Duodenal mucosa (tissue), 2 donors: ENCODE measurements around the gene GPR62.

Source experiments
- H3K27ac ChIP-seq: one replicate; pipeline ENCODE4 v1.7.0; 2013; ENCODE audit warnings: low read depth, low read length
- H3K27me3 ChIP-seq, 2 donors: one replicate each; pipeline ENCODE4 v1.7.0; 2013; ENCODE audit warnings: low read length in 2 of 2, control low read depth in 1 of 2; ENCODE audit not compliant: insufficient read depth in 2 of 2, control insufficient read depth in 1 of 2
- H3K36me3 ChIP-seq, 2 donors: one replicate each; pipeline ENCODE4 v1.7.0; 2013; ENCODE audit warnings: low read length in 2 of 2, control low read depth in 1 of 2; ENCODE audit not compliant: insufficient read depth in 2 of 2, control insufficient read depth in 1 of 2
- H3K4me1 ChIP-seq, 2 donors: one replicate each; pipeline ENCODE4 v1.7.0; 2013; ENCODE audit warnings: low read length in 2 of 2, control low read depth in 1 of 2; ENCODE audit not compliant: insufficient read depth in 2 of 2, control insufficient read depth in 1 of 2
- H3K4me3 ChIP-seq, 2 donors: one replicate each; pipeline ENCODE4 v1.7.0; 2013; ENCODE audit warnings: low read length in 2 of 2, low read depth in 1 of 2
- H3K9ac ChIP-seq, 2 donors: one replicate each; pipeline ENCODE4 v1.7.0; 2013; ENCODE audit warnings: low read length in 2 of 2, low read depth in 1 of 2
- H3K9me3 ChIP-seq, 2 donors: one replicate each; pipeline ENCODE4 v1.7.0; 2013; ENCODE audit warnings: low read length in 2 of 2, control low read depth in 1 of 2; ENCODE audit not compliant: control insufficient read depth in 1 of 2

GPR62 gene

GRCh38 chr3:51994530-51994929 is 39.3 kb downstream of the GPR62 start:
- Histone ChIP-seq H3K27ac (no peak overlapping the region), H3K4me3 (peak overlapping the region; percentile 97 to 99), H3K4me1 (peaks cover 17 to 19% of the 10 kb centered on the region in 2 donors), H3K36me3 (peaks cover 20 to 28% of the 10 kb centered on the region in 2 donors), H3K9ac (peak overlapping the region; percentile 100), H3K9me3 (no peaks in the 10 kb centered on the region), H3K27me3 (no peaks in the 10 kb centered on the region)

- peak within 1 kb of the TSS; percentile 38 for H3K27ac ChIP-seq
- H3K9me3 ChIP-seq, result no peaks in the 10 kb centered on the region
- peaks cover 20 to 28% of the 10 kb centered on the region in 2 donors for H3K36me3 ChIP-seq
- peak within 1 kb of the TSS; percentile 97 to 99 for H3K4me3 ChIP-seq
- peak within 1 kb of the TSS; percentile 100 for H3K9ac ChIP-seq
- no peaks in the 10 kb centered on the region for H3K27me3 ChIP-seq
- H3K4me1 ChIP-seq, result peaks cover 16 to 19% of the 10 kb centered on the region in 2 donors
Observed at GRCh38 chr3:51995346-51996163, 40.4 kb downstream of the GPR62 start, which contains the start of gene RPL29. Gene RPL29, minus strand, starts transcription at chr3:51995895. Its CDS starts 434 bp downstream, at chr3:51995461.

- peaks cover 19 to 24% of the 10 kb centered on the region in 2 donors for H3K36me3 ChIP-seq
- H3K9me3 ChIP-seq, result no peaks in the 10 kb centered on the region
- no peak overlapping the region for H3K9ac ChIP-seq
- H3K27ac ChIP-seq, result no peak overlapping the region
- H3K4me1 ChIP-seq, result peaks cover 16 to 19% of the 10 kb centered on the region in 2 donors
- H3K27me3 ChIP-seq, result no peaks in the 10 kb centered on the region
- H3K4me3 ChIP-seq, result no peak overlapping the region
Observed at GRCh38 chr3:51997172-51997571, 42.0 kb downstream of the GPR62 start.

GRCh38 chr3:51997935-51998596 is 42.9 kb downstream of the GPR62 start:
- peaks cover 16 to 19% of the 10 kb centered on the region in 2 donors for H3K4me1 ChIP-seq
- H3K4me3 ChIP-seq, result no peak overlapping the region
- no peaks in the 10 kb centered on the region for H3K27me3 ChIP-seq
- H3K9me3 ChIP-seq, result no peaks in the 10 kb centered on the region
- peaks cover 13 to 18% of the 10 kb centered on the region in 2 donors for H3K36me3 ChIP-seq
- H3K9ac ChIP-seq, result no peak overlapping the region
- no peak overlapping the region for H3K27ac ChIP-seq

GRCh38 chr3:51998774-51999173 is 43.6 kb downstream of the GPR62 start:
- Histone ChIP-seq H3K36me3 (peaks cover 9 to 12% of the 10 kb centered on the region in 2 donors), H3K27ac (no peak overlapping the region), H3K9ac (no peak overlapping the region), H3K4me3 (no peak overlapping the region), H3K27me3 (no peaks in the 10 kb centered on the region), H3K9me3 (no peaks in the 10 kb centered on the region), H3K4me1 (peaks cover 15% of the 10 kb centered on the region in 2 donors)

GRCh38 chr3:51999846-52000245 is 44.7 kb downstream of the GPR62 start:
- peaks cover 4 to 5% of the 10 kb centered on the region in 2 donors for H3K4me1 ChIP-seq
- H3K27me3 ChIP-seq, result no peaks in the 10 kb centered on the region
- no peak overlapping the region for H3K4me3 ChIP-seq
- no peak overlapping the region for H3K27ac ChIP-seq
- no peak overlapping the region for H3K9ac ChIP-seq
- H3K36me3 ChIP-seq, result peaks cover 0 to 1% of the 10 kb centered on the region in 2 donors
- no peaks in the 10 kb centered on the region for H3K9me3 ChIP-seq

- Histone ChIP-seq H3K4me3 (no peak overlapping the region), H3K27me3 (no peaks in the 10 kb centered on the region), H3K4me1 (peaks cover 9 to 12% of the 10 kb centered on the region in 2 donors), H3K27ac (no peak overlapping the region), H3K9me3 (no peaks in the 10 kb centered on the region), H3K36me3 (no peaks in the 10 kb centered on the region), H3K9ac (no peak overlapping the region)
Observed at GRCh38 chr3:52001443-52001974, 46.3 kb downstream of the GPR62 start.

- no peaks in the 10 kb centered on the region for H3K9me3 ChIP-seq
- H3K9ac ChIP-seq, result no peak overlapping the region
- H3K27me3 ChIP-seq, result no peaks in the 10 kb centered on the region
- H3K27ac ChIP-seq, result no peak overlapping the region
- H3K36me3 ChIP-seq, result no peaks in the 10 kb centered on the region
- peaks cover 9 to 16% of the 10 kb centered on the region in 2 donors for H3K4me1 ChIP-seq
- no peak overlapping the region for H3K4me3 ChIP-seq
Observed at GRCh38 chr3:52002748-52003147, 47.6 kb downstream of the GPR62 start.

GRCh38 chr3:52004163-52004787 is 49.1 kb downstream of the GPR62 start:
- Histone ChIP-seq H3K27me3 (no peaks in the 10 kb centered on the region), H3K36me3 (no peaks in the 10 kb centered on the region), H3K4me3 (no peak overlapping the region), H3K27ac (no peak overlapping the region), H3K9ac (no peak overlapping the region), H3K9me3 (no peaks in the 10 kb centered on the region), H3K4me1 (peaks cover 9 to 16% of the 10 kb centered on the region in 2 donors)
